Daoy (cell line): ENCODE measurements around the gene MCF2L. TPM values are rescaled to one million over a fixed set of nuclear protein-coding genes. Genes with fewer than 3 reads are reported as not detected.

Source experiments
- DNase-seq: peaks from one replicate; pipeline ENCODE4 v3.0.0-alpha.2; 2015; ENCODE audit warnings: low read depth
- total RNA-seq: library from RNA; depleted of rRNA; stranded (reverse); fragments of >200 nt; shearing (Covaris generic); gene quantifications from 2 replicates; pipeline ENCODE4 v1.2.3, GENCODE V29; 2014

MCF2L gene
- total RNA-seq, 1 experiment from 2014 or later, result 11.3 TPM

DNA sequence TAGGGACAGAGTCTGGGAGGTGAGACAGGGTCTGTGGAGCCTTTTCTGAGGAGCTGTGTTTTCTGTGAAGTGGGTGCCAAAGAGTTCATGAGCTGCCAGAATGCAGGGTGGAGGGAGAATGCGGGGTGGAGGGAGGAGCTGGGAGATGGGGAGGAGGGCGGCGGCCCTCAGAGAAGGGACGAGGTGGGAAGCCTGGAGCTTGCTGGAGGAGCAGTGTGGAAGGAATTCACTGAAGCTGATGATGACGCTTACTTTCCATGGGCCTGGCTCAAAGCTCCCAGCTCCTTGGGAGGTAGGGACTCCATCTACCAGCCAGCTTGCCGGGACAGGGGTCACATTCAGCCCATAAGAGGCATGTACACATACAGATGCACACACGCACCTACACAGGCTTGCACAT is 62.5 kb downstream of the MCF2L start:
- DNase-seq, result no peak

DNA sequence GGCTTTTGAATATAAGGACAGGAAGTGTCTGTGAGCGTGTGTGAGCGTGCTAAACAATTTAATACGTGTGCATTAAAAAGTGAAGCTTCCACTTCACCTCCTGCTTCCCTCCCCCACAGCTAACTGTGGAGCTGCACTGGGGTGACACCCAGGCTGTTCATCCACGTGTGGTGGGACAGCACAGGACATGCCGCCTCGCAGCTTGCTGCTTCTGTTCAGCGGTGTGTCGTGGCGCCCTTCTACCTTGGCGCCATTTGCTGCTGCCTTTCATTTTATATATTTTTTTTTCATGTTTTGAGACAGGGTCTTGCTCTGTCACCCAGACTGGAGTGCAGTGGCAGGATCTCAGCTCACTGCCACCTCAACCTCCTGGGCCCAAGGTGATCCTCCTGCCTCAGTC is 63.3 kb downstream of the MCF2L start:
- DNase-seq, result no peak

DNA sequence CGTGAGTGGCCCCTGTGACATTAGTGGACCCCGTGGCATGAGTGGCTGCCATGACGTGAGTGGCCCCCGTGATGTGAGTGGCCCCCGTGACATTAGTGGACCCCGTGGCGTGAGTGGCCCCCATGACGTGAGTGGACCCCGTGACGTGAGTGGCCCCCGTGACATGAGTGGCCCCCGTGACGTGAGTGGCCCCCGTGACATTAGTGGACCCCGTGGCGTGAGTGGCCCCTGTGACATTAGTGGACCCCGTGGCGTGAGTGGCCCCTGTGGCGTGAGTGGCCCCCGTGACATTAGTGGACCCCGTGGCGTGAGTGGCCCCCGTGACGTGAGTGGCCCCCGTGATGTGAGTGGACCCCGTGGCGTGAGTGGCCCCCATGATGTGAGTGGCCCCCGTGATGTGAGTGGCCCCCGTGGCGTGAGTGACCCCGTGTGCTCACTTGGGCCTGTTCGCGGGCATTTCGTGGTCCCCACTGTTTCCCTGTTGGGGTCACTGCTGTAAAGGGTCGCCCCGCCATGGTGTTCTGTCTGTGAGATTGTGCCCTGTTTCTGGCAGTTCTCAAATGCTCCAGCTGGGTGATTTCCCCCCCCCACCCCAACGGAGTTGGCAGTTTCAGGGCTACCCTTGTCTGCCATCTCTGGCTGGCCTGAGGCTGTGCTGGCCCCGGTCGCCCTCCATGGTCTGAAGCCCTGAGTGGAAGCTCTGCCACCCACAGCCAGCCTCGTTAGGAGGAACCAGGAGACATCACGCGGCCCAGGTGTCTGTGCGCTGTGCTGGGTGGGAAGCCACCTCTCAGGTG is 64.2 kb downstream of the MCF2L start:
- no peak for DNase-seq

DNA sequence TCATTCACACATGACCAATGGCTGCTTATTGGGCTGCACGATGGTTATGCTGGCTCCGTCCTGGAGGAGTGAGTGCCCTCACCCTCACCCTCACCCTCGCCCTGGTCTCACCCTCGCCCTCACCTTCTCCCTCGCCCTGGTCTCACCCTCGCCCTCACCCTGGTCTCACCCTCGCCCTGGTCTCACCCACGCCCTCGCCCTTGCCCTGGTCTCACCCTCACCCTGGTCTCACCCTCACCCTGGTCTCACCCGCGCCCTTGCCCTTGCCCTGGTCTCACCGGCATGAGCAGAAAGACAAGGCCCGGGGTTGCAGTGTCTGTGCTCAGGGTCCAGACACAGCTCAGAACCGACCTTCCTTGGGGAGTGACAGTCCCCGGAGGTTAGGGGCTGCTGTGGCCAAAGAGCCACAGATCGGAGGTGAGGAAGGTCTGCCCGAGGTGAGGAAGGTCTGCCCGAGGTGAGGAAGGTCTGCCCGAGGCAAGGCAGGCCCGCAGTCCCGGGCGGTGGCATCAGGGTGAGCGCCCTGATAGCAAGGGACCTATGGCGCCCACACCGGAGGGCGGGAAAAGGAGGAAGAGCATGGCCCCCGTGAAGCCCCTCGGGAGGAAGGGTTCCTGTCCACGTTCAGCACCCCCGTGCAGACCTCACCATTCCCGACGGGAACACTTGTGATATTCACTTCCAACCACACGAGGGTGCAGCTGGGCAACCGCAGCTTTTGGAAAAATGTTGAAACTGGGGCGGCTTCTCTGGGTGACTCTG is 65.6 kb downstream of the MCF2L start:
- peak; percentile 51 for DNase-seq

DNA sequence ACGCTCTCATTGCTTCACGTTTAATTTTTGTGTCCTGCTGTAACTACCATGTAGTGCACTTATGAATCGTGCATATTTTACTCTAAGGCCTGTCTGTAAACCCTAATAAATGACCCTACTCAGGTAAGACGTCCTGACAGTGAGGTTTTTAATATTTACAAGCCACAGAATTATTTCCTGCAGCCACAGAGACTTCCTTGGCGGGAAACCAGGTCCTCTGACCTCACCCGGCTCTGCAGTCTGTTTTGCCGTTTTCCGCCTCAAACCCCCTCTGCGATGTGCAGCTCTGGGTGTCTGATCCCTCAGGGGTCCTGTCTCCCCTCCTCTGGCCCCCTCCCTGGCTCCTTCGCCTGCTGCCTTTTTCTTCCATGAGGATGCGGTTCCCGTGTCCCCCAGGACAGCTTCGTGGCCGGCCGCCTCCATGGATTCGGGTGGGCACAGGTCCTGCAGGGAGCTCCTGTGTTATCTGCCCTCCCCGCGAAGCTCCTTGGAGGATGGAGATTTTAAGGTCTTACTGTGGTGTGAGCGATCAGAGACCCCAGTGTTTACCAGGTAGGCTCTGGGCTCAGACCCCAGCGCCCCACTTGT is 66.3 kb downstream of the MCF2L start:
- DNase-seq, result no peak

DNA sequence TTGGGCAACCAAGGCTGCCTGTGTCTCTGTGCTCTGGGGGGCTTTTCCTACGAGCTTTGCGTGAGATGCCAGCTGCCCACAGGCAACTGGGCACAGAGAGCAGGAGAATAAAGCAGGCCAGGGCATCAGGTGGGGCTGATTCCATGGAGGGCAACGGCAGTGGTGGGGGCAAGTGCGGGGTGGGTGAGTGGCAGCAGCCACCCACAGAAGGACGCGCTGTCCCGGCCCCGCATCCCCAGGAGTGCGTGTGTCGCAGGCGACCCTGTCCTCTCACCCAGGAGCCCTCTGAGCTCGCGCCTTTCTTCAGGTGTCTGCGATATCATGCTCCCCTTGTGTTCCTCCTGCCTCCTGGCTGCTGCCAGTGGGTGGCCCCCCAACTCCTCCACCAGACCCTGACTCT is 67.4 kb downstream of the MCF2L start:
- DNase-seq, result no peak

DNA sequence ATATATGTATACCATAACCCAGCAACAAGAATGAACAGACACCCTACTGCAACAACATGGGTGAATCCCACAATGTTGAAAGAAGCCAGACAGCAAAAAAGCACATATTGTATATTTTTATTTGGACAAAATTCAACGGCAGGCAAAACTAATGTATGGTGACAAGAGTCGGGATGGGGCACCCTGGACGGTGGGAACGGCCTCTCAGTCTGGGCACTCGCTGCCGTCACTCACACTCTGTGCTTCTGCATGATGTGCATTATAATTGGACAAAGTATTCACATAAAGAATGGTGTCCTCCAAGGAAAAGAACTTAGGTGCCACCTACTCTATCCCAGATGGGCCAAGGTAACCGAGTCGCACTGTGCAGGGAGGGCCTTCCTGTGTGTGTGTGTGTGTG is 71.0 kb downstream of the MCF2L start:
- DNase-seq, result no peak

DNA sequence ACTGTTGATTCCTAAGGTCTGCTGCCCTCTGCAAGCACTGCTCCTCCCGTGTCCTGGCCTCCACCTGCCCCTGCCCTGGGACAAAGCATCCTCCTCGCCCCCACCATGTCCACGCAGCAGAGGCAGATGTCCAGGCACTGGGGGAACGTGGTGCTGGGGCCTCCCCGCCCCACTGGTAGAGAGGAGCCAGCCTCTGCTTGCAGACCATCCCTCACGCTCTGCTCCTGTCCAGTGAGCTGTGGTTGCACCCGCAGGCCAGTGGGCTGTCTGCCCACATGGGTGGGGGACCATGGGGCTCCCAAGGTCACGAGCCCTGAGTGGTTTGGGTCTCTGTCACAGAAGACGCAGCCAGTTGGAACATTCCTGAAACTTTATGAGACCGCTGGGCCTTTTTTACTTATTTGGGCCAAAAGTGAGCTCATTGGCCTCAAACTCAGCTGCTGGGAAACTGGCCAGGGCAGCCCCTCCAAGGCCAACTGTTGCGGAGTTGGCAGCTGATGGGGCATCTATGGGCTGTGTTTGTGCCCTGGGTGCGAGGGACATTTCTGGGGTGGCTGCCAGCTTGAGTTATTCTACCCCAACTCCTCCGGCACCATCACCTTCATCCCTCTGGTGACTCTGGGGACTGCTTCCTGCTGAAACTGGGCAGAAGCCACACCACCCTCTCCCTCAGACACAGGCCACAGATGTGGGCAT is 71.7 kb downstream of the MCF2L start:
- no peak for DNase-seq

DNA sequence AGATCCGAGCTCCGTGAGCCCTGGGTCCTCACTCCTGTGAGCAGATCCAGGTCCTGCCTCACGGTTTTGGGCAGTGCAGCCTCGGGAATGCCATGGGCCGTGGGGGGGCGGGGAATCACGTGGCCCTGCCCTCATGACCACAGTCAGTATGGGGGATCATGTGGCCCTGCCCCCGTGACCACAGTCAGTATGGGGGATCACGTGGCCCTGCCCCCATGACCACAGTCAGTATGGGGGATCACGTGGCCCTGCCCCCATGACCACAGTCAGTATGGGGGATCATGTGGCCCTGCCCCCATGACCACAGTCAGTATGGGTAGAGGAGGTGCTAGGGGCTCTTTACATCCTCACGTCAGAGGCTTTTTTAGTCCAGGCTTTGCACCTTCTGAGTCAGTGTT is 72.3 kb downstream of the MCF2L start:
- no peak for DNase-seq

DNA sequence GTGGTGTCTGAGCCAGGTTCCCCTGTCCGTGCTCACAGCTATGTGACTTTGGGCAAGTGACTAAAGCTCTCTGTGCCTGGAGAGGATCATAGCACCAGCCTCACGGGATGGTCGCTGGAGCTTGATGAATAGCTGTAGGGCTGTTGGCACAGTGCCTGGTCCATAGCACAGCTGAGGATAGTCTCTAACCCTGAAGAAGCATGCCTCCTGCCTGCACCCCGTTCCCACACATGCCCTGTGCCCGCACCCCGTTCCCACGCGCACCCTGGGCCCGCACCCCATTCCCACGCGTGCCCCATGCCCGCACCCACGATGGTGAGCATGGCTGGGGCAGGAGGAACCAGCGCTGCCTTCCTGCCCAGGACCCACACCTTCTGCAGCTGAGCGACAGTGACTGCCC is 72.9 kb downstream of the MCF2L start:
- no peak for DNase-seq

DNA sequence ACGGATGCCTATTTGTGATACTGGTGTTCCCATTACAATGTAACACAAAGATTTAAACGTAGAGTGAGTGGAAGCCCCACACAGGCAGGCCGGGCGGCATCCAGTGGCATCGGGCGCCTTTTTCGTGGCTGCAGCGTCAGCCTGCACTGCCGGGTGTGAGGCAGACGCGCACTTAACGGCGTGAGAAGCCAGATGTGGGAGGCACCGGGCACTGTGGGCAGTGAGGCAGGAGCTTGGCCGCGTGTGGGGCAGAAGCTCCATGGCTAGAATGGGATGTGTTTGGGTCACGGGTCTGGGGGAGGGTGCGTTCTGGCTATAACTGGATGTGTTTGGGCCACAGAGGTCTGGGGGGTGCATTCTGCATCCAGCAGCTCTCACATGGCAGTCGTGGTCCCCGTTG is 73.4 kb downstream of the MCF2L start:
- DNase-seq, result no peak

DNA sequence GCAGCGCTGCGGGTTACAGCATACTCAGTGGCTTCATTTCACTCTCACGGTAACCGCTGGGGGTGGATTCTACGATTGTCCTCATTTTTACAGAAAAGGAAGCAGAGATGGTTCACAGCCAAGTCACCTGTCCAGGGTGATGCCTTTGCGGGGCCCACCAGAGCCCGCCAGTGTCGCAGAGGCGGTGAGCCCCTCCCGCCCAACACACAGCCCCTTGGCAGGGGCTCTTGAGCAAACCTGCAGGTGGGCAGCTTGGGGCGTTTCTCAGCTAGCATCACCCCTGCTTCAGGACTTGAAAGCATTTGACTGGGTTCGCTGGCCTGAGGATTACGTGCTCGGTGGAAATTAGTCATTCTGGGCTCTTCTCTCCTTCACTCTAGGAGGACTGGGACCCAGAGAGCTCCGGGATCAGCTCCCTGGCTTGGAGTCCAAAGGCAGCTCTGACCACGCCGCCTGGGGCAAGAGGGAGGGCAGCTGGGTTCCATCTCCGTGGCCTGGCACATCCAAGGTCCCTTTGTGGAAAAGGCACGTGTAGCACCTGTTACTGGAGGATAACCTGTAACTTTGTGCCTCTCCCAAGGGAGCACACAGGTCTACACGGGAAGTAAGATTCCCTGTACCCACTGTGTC is 74.1 kb downstream of the MCF2L start:
- no peak for DNase-seq

DNA sequence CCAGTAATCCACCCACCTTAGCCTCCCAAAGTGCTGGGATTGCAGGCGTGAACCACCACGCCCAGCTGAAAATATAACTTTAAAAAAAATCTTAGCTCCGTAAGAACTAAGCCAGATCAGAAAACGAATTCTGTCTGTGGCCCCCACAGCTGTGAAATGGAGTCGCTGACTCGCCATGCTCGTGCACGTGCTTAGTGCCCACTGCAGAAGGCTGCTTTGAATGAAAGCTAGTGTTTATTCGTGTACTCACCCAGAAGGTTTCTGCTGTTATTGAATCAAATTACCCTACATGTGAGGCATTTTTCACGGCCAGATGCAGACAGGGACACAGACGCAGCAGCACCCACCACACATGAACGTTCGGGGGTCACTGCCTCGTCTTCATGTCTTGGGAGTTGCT is 74.9 kb downstream of the MCF2L start:
- no peak for DNase-seq

DNA sequence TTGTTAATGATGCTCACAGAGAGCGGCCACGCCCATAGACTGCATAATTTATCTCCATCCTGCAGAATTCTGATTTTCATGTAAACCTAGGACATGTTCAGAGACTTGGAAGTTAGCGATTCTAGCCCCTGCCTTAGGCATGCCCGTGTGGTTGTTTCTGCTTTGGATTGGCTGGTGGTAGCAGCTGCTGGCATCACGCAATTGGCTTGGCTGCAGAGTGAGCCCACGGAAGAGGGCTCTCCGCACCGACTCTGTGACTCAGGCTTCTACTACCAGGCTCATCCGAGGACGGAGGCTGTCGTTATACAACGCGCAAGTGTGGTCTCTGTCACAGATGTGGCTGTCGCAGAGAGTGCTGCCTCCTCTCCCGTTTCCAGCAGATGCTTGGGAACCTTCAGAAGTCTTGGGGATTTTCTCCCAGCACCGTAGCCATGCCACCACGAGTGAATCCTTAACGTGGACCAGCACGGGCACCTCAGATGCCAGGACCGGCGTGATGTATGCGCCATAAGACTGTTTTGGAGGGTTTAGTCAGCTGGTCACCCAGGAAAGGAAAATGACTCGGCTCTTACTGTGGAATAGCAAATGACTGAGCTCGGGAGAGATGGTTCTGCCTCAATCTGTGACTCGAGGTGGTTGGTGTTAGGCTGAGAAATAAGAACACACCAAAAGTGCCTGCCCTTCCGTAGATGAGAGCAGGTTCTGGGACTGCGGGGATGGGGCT is 75.5 kb downstream of the MCF2L start:
- DNase-seq, result peak; percentile 88

DNA sequence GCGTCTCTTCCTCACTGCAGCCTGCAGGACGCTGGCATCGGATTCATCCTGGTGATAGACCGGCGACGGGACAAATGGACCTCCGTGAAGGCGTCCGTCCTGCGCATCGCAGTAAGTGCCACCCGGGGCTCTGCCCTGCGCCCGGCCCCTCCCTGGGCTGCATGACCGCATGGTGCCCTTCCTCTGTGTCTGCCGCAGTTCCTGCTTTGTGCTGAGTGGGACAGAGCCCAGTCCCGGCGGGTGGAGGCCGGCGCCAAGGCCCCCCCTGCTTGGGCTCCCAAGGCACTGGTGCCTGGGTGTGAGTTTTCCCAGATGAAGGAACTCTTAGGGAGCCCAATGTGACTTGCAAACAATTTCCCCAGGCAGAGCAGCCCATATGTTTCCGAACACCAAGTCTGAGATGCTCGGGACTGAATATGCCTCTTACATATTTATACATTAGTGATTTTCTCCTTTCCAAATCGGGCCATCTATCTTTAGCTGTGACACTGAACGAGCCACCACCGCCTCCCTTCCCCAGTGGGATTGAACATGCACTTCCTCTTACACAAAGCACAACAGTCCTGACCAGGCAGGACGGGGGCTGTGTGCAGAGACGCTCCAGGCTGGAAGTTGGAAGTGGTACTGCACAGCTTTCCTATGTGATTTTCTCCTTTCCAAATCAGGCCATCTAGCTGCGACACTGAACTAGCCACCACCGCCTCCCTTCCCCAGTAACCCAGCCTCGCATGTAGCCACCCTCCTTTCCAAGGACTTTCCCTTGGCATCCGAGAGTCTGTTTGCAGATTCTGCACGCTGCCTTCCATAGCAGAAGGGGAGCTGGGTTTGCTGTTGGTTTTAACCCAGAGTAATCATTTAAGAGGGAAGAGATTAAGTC is 76.5 kb downstream of the MCF2L start:
- DNase-seq, result peak; percentile 39

DNA sequence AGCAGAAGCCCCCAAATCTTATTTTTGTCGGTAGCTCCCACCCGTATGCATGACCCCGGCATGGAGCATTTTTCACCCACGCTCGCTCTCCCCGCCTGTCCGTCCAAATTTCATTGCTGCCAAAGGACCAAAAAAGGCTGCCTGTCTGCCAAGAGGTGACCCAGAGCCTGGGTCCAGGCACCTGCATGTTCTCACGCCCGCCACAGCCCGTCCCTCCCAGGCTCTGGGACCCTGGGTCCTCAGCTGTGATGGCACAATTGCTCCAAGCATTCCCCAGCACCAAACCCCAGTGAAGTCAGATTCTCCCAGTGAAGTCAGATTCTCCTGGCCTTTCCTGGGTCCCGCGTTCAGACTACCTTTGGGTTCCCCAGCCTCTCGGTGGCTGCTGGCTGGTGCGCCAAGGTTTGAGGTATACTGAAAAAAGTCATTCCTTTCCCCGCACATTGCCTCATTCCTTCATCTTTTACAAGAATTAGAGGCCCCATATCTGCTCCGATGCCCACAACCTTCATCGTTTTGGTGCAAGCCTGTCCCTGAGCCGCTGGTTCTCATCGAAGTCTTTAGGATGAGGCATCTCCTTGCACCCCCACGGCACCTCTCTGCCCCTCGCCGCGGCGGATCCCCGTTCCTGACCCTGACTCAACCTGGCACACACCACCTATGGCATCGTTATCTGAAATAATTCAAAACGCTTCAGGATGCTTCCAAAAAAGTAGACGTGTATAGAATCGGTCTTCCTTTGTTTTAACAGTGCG is 77.3 kb downstream of the MCF2L start:
- no peak for DNase-seq

DNA sequence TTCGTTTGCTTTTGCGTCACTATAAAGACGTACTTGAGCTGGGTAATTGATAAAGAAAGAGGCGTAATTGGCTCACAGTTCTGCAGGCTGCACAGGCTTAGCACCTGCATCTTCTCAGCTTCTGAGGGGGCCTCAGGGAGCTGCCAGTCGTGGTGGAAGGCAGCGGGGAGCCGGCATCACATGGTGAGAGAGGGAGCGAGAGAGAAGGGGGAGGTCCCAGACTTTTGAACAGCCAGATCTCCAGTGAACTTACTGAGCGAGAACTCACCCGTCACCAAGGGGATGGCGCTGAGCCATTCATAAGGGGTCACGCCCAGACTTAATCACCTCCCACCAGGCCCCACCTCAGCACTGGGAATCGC is 77.8 kb downstream of the MCF2L start:
- peak; percentile 60 for DNase-seq

DNA sequence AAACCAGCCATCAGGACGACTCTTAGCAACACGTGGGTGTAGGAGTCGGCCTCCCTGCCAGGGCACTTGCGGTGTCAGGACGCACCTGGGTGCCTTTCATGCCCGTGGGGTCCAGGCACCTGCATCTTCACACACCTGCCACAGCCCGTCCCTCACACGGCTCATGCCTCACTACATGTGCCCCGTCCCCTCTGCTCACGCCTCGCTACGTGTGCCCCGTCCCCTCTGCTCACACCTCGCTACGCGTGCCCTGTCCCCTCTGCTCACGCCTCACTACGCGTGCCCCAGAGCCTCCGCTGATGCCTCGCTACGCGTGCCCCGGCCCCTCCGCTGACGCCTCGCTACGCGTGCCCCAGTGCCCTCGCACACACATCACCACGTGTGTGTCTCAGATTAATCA is 78.6 kb downstream of the MCF2L start:
- no peak for DNase-seq

DNA sequence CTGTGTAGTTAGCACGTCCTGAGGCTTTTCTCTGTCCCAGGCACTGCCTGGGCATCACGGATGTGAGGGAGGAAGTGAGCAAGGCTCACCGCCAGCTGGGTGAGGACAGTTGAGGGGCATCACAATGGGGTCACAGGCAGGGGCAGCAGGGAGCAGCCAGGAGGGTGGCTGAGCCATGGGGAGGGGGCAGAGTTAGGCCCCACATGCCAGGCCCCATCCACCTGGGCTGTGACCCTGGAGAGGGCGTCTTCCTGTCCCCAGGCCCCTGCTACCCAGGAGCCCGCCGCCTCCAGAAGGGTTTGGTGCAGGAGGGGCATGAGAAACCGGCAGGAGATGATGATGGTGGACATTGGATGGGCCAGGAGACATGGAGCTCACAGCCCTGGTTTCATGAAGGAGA is 79.8 kb downstream of the MCF2L start:
- no peak for DNase-seq

DNA sequence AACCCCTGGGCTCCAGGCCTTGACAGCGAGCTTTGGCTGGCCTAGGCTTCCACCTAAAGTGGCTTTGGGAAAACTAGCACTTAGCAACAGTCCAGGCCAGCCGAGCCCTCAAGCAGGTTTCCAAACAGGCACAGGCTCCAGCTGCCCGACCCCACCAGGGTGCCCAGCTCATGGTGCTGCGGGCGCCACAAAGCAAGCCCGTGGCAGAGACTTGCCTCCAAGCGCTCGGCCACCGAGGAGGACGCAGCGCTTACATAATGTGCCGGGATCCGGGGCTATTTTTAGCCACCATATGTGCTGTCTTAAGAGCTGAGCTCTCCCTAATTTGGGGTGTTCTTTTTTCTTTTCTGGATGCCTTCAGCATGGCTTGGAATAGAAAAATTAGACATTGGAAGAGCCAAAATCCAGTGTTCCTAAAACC is 80.5 kb downstream of the MCF2L start:
- DNase-seq, result no peak
